Neural progenitor cell (in vitro differentiated cells): ENCODE data around the gene ATP1B4.

ENCODE experiments used
- CTCF ChIP-seq: fragments of 200-600 bp; sonication (generic); IDR thresholded peaks from 2 replicates; pipeline ENCODE4 v1.5.1; 2017; ENCODE audit warnings: antibody characterized with exemption, mild to moderate bottlenecking
- EZH2 ChIP-seq: fragments of 200-600 bp; sonication (generic); IDR thresholded peaks from 2 replicates; pipeline ENCODE4 v1.6.1; 2017; ENCODE audit warnings: antibody characterized with exemption, mild to moderate bottlenecking, moderate library complexity

DNA sequence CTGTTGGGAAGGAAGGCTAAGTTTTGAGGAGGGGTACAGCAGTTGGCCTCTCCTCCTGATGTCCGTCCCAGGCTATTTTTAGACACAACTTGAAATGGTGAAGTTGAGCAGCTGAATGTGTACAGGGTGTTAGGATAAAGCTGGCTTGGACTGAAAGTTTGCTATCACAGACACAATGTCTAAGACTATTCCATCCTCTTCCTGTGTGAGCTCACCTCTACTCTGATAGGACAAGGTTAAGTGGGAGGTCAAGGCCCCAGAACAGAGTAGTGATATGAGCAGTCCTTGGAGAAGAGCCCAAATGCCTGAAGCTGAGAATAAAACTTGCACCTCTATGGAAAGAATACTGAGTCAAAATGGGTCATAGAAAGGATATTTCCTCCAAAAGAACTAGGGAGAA, 4.1 kb downstream of the ATP1B4 start:
- TF ChIP-seq CTCF (no peak), EZH2 (no peak)
